Spleen (tissue), 7 donors: ENCODE results near the gene EPB41L4A.

ENCODE experiments used
- POLR2A ChIP-seq, 3 donors: fragments of 450-650 bp; IDR thresholded peaks; one replicate each; pipeline ENCODE4 v1.5.1; 2017; ENCODE audit warnings: antibody characterized with exemption in 3 of 3, mild to moderate bottlenecking in 1 of 3
- POLR2AphosphoS5 ChIP-seq, 3 donors: sonication (generic); formaldehyde crosslinking; IDR thresholded peaks; one replicate each; pipeline ENCODE4 v1.5.1; 2017; ENCODE audit warnings: antibody characterized with exemption in 3 of 3
- TF ChIP-seq, protein P1 (sequence below), 11 experiments: fragments of 200-600 bp in 7 of 11; fragments of 450-650 bp in 4 of 11; sonication (generic) in 4 of 11; IDR thresholded peaks in 8 of 11; conservative IDR thresholded peaks in 3 of 11; 1 replicate in 7 of 11; 2 replicates in 4 of 11; pipeline versions ENCODE4 v1.4.0 to v1.8.0; 2016 to 2021; ENCODE audit warnings: antibody characterized with exemption in 11 of 11, inconsistent platforms in 4 of 11, mild to moderate bottlenecking in 1 of 11
- donor health status: DM: no; HTN: no; CAD: no; lungs with moderate emphysema.
- donor health status: DM: no; HTN: no; CAD: no.
- donor health status: DM: no; HTN: no; CAD: no.

DNA sequence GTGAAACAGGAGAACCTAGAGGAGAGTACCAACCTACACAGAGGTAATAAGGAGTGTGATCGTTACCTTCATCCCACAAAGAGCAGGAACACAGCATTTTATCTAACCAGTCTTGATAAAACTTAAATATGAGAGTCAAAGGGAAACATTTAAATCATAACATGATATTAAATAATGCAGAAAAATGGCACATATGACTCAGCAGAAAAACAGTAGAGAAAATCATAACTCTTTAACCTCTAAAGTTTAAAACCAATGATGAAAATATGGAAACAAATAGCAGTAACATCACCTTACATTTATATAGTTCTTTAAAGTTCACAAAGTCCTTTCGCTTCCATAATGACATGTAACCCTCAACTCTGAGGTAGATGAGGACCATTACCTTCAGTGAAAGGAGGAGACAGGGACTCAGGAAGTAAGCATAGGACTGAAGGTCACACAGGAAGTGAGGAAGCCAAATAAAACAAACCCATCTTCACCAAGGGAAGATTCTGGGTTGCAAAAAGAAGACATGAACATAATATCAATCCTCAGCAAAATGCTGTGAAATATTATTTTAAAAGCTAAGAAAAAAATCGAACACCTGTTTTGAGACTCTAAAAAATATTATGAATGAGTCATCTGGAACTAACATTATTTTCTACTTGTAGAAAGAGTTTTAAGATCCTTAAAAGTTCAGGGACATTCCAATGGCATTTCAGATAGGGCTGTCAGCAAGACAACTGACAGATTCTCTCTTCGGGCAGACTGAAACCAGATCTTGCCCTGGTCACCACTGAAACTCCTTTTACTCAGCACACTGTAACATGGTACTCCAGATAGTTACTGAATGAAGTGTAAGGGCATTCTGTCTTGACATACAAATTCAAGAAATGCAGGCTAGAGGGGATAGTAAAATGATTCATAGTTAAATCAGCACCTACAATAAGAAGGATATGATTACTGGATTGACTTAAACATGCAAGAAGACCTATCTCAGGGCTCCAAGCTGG is 148.5 kb downstream of the EPB41L4A start:
- no peak for TF ChIP-seq POLR2A (IDR thresholded peaks at IDR 0.05)
- TF ChIP-seq, protein P1, sequence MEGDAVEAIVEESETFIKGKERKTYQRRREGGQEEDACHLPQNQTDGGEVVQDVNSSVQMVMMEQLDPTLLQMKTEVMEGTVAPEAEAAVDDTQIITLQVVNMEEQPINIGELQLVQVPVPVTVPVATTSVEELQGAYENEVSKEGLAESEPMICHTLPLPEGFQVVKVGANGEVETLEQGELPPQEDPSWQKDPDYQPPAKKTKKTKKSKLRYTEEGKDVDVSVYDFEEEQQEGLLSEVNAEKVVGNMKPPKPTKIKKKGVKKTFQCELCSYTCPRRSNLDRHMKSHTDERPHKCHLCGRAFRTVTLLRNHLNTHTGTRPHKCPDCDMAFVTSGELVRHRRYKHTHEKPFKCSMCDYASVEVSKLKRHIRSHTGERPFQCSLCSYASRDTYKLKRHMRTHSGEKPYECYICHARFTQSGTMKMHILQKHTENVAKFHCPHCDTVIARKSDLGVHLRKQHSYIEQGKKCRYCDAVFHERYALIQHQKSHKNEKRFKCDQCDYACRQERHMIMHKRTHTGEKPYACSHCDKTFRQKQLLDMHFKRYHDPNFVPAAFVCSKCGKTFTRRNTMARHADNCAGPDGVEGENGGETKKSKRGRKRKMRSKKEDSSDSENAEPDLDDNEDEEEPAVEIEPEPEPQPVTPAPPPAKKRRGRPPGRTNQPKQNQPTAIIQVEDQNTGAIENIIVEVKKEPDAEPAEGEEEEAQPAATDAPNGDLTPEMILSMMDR (IDR thresholded peaks at IDR 0.05 in 8 of 11, conservative IDR thresholded peaks at IDR 0.05 in 3 of 11) = no peak
- no peak for TF ChIP-seq POLR2AphosphoS5 (IDR thresholded peaks at IDR 0.05)
